ENCODE data around the gene PPP4C. TPM values are rescaled to one million over a fixed set of nuclear protein-coding genes. Genes with fewer than 3 reads are reported as not detected.

The PPP4C gene
- total RNA-seq, 1 experiment from 2014 or later = 163 TPM

DNA sequence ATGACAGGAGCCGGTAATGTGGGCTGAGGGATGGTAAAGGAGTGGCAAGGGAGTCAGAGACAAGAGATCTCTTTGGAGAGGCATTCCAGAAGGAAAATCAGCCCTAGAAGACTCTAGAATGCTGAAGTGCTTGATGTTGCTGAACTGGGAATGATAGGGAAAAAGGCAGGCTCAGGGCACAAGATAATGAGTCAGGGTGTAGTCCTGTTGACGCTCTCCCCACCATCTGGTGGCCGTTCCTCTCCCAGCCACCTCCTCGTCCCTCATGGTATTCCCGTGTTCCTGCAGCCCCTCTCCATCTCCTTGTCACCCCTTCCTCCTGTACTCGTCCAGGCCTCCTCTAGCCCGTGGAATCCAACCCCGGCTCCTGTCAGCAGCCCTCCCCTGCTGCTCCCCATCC lies 21.3 kb upstream of the PPP4C start:
- Histone ChIP-seq H3K4ac (ENCODE audit: low read depth, low read length) (no peak overlapping the region), H3T11ph (ENCODE audit: low read length) (no peak overlapping the region), H2BK12ac (ENCODE audit: insufficient read length, low read depth, low read length) (no peak overlapping the region), H4K91ac (ENCODE audit: insufficient read length, low read depth, low read length) (no peak overlapping the region), H3K4me2 (ENCODE audit: insufficient read depth, insufficient read length, low read length) (no peak overlapping the region), H3K23me2 (ENCODE audit: insufficient read length, low read depth, low read length, poor library complexity, severe bottlenecking) (peaks cover 9% of the 10 kb centered on the region), H3K79me1 (ENCODE audit: insufficient read depth, low read depth, low read length, poor library complexity, severe bottlenecking) (no peaks in the 10 kb centered on the region), H4K20me1 (ENCODE audit: control insufficient read depth, insufficient read depth, insufficient read length) (no peaks in the 10 kb centered on the region), H2AFZ (ENCODE audit: low read length) (no peak overlapping the region), H3K23ac (ENCODE audit: insufficient read length, low read depth, low read length) (no peak overlapping the region), H2BK20ac (ENCODE audit: low read depth, low read length, poor library complexity, severe bottlenecking) (no peak overlapping the region), H4K8ac (replicated peaks; ENCODE audit: insufficient read length, low read depth, low read length) (no peak overlapping the region), H3K9ac (ENCODE audit: extremely low read depth, insufficient read length, low read length) (no peak overlapping the region), H3K79me2 (ENCODE audit: insufficient read depth, low read length) (no peaks in the 10 kb centered on the region), H3K4me1 (ENCODE audit: insufficient read depth, low read length) (no peaks in the 10 kb centered on the region), H3K9me3 (ENCODE audit: control insufficient read depth, low read depth, low read length) (no peaks in the 10 kb centered on the region), H4K5ac (ENCODE audit: insufficient read length, low read depth, low read length) (no peak overlapping the region), H2AK5ac (ENCODE audit: insufficient read length, low read length) (no peak overlapping the region), H2BK120ac (ENCODE audit: low read depth, low read length, poor library complexity, severe bottlenecking) (no peak overlapping the region), H3K18ac (ENCODE audit: insufficient read length, low read depth, low read length) (no peak overlapping the region), H2BK15ac (ENCODE audit: low read depth, low read length) (no peak overlapping the region), H2BK5ac (ENCODE audit: insufficient read length, low read length) (no peak overlapping the region), H3K14ac (ENCODE audit: insufficient read depth, low read length) (no peak overlapping the region), H3K27me3 (ENCODE audit: insufficient read depth, low read length) (no peaks in the 10 kb centered on the region), H3K27ac (ENCODE audit: insufficient read length, low read depth, low read length) (no peak overlapping the region), H3K56ac (ENCODE audit: insufficient read length, low read depth, low read length) (no peak overlapping the region)
- H3K27me3 Mint-ChIP-seq (ENCODE audit: low read depth) = peaks cover 14% of the 10 kb centered on the region
- H3K4me3 Mint-ChIP-seq = peak overlapping the region; percentile 42 to 69
- H3K4me1 Mint-ChIP-seq = peaks cover 13 to 16% of the 10 kb centered on the region in 2 experiments
- no CpG with 5 or more reads among the region's 8 CpGs for WGBS (ENCODE audit: extremely low coverage, insufficient read length, low lambda C conversion rate)
- H3K27ac Mint-ChIP-seq = no peak overlapping the region
- H3K36me3 Mint-ChIP-seq (ENCODE audit: insufficient read depth in 1 of 3, low read depth in 3 of 3) = no peaks in the 10 kb centered on the region
- H3K9me3 Mint-ChIP-seq = no peaks in the 10 kb centered on the region
- DNase-seq = no peak
- TF ChIP-seq, protein P1, sequence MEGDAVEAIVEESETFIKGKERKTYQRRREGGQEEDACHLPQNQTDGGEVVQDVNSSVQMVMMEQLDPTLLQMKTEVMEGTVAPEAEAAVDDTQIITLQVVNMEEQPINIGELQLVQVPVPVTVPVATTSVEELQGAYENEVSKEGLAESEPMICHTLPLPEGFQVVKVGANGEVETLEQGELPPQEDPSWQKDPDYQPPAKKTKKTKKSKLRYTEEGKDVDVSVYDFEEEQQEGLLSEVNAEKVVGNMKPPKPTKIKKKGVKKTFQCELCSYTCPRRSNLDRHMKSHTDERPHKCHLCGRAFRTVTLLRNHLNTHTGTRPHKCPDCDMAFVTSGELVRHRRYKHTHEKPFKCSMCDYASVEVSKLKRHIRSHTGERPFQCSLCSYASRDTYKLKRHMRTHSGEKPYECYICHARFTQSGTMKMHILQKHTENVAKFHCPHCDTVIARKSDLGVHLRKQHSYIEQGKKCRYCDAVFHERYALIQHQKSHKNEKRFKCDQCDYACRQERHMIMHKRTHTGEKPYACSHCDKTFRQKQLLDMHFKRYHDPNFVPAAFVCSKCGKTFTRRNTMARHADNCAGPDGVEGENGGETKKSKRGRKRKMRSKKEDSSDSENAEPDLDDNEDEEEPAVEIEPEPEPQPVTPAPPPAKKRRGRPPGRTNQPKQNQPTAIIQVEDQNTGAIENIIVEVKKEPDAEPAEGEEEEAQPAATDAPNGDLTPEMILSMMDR (conservative IDR thresholded peaks at IDR 0.05) = no peak
